HG03558 (cell line): ENCODE results near the gene GLRA3.

Experiments used
- ATAC-seq: cut with Tn5 transposase; IDR thresholded peaks from one replicate; pipeline ENCODE4 v1.9.1; 2021; ENCODE audit warnings: moderate number of reproducible peaks; ENCODE audit not compliant: unreplicated experiment; ENCODE audit errors: extremely low read depth

The GLRA3 gene

GRCh38 chr4:174613979-174614378 lies 215.1 kb downstream of the GLRA3 start:
- no peak for ATAC-seq

DNA sequence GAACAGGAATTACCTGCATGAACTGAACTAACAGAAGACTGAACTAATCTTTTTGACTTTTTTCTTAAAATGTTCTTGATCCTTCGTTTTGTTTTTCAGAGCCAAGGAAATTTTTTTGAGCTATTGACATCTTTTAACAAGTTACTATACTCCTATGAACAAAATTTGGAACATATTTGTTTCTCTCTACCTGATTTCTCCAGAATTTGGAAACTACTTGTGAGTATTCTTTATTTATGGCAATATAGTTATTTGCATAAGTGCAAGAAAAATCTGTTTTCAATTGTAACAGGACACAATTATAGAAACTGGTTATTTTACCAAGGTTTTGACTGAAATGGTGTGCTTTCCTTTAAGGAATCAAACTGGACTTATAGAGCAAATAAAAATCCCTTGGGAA lies 217.3 kb downstream of the GLRA3 start:
- ATAC-seq = no peak

GRCh38 chr4:174607792-174608191 lies 221.3 kb downstream of the GLRA3 start:
- ATAC-seq = no peak

DNA sequence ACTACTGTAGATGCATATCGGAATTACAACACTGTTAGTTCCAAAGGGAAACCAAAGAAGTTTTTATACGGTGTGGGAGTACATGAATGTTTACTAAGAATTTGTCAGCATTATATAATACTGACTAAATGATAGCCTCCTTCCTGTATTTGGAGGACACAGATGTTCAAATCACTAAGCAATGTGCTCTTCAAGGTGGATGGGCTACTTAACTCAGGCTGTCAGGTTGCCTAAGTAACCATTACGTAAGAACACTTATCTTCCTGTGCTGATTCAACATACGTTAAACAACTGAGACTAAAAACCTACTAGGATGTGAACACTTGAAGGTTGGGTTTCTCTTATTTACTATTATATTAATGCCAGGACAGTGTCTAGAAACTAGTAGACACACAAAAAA lies 224.8 kb downstream of the GLRA3 start:
- no peak for ATAC-seq

DNA sequence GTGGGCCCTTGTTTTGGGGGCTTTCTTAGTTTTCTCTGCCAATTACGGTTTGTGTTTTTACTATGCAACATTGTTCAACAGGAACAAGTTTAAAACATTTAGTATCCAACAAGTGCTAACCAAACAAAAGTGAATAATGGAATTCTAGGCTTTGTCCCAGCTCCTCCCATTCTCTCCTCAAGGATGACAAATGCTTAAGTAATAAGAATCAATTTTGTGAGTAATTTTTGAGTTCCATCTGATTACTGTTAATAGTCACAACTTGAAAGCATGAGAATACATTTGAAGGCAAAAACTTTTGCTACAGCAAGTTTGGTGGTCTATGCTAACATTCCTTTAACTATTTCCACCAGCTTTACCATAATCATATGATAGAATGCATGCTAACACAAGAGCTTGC lies 228.7 kb downstream of the GLRA3 start:
- no peak for ATAC-seq

DNA sequence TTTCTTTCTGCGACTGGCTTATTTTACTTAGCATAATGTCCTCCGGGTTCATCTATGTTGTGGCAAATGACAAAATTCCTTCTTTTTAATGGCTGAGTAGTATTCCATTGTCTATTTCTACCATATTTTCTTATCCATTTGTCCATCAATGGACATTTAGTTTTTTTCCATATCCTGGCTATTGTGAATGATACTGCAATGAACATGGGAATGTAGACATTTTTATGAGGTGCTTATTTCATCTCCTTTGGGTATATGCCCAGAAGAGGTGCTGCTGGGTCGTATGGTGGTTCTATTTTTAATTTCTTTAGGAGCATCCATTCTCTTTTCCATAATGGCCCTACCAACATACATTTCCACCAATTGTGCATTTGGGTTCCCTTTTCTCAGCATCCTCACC lies 230.2 kb downstream of the GLRA3 start:
- no peak for ATAC-seq

GRCh38 chr4:174596513-174596912 lies 232.5 kb downstream of the GLRA3 start:
- ATAC-seq = no peak

DNA sequence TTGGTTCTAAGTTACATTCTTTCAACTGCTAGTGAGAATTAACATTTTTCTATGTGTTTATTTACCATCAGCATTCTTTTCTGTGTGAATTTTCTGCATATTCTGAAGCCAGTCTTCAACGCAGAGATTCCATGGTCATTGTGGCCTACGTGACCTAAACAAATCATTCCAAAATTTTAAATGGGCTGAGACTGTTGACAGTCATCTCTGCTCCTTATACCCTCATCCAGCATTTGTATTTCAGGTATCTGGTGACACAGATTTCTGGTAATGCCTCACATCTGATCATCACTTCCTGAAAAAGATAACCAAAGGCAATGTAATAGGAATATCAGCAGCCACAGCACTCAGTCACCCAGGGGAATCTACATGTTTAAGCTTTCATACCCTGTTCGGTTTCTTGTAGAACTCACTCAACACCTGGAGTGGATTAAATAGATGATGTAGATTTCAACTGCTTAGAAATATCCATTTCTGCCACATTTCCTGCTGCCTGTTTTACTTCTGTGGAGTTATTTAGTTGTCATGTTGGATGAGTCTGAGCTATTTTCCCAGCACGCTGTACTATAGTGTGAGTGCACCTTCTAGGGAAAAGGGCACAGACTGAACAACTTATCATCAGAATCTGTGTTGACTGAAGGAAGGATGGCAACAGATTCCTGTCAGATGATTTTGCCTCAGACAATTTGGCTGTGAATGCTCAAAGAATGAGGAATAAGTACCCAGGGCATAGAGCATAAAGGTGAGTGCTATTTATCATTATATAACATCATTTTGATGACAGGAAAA lies 233.7 kb downstream of the GLRA3 start:
- ATAC-seq = no peak

DNA sequence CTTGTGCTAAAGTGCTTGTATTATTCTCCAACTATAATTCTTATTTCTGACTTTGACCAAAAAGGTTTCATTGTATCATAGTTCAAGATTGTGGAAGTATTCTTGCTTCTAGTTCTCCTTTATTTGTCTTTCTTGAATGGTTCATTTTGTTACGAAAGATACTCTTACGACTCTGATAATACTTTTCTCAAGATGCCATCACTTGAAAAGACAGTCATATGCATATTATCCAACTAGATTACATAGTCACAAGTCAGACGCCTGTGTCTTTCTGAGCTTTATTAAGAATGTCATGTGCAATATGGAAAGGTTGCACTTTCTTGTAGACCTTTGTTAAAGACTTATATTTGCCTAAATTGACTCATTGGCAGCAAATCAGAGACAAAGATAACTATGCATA lies 235.3 kb downstream of the GLRA3 start:
- no peak for ATAC-seq

DNA sequence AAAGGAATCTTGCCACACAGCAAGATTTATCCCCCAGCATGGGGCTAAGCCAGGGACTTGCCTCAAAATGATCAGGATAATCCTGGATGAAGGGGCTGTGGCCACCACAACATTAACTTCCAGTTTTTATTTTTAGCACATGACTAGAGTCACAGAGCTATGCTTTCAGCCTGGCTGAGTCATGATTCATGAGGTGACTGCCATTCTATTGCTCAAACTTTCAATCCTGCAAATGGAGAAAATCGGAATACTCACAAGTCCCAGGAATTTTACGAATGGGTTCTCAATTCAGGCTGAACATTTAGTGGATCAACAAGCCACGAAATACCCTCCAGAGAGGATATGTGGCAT lies 236.1 kb downstream of the GLRA3 start:
- no peak for ATAC-seq

DNA sequence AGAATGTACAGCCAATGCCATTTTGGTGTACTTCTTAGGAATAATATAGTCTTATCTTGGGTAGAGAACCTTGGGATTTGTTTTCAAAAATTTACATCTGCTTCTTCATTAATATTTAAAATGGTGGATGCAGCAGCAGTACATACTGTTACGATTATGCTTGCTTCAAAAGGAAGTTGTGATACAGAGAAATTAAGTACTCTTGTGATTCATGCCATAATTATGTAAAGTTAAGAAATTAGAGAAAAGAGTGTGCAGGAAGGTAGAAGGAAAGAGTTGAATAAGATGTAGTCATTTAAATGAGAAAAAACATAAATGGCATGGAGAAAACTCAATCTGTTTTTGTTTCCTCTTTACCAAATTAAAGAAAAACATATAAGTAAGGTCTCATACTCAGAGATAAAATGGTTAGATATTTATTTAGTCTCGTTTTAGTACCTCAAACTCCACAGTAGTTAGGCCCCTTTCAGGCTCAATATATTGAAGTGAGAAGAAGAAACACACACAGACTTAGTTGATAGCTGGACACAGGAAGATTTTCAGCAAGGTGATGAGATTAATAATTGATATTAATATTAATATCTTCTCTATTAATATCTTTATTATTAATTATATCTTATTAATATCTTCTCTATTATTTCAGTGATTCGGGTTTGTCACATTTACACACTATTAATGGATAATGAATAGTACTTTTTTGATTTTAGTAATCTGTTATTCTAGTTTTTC lies 236.6 kb downstream of the GLRA3 start:
- ATAC-seq = no peak

- ATAC-seq = peak; percentile 73
Observed at GRCh38 chr4:174591243-174592021, 237.6 kb downstream of the GLRA3 start.

GRCh38 chr4:174590336-174590735 lies 238.7 kb downstream of the GLRA3 start:
- no peak for ATAC-seq
